Cerebellar cortex (tissue), 1 donor: ENCODE results near the gene SIAH1.
"Not testable (repeated sequence)": the region's sequence is repeated elsewhere in the genome, so short reads cannot be mapped to it uniquely, and the experiment has no call there.

Source experiments
- DNase-seq: peaks from one replicate; pipeline ENCODE4 v3.0.0-alpha.2; 2015; ENCODE audit warnings: low spot score

Gene SIAH1

GRCh38 chr16:48332978-48333377, 52.2 kb downstream of the SIAH1 start:
- no peak for DNase-seq

GRCh38 chr16:48330841-48331192, 54.4 kb downstream of the SIAH1 start:
- peak; percentile 73 for DNase-seq

- no peak for DNase-seq
Measured at GRCh38 chr16:48330189-48330840, 54.9 kb downstream of the SIAH1 start.

GRCh38 chr16:48329138-48329537, 56.1 kb downstream of the SIAH1 start:
- no peak for DNase-seq

- no peak for DNase-seq
Measured at GRCh38 chr16:48326915-48327314, 58.3 kb downstream of the SIAH1 start.

- no peak for DNase-seq
Measured at GRCh38 chr16:48323783-48324775, 61.1 kb downstream of the SIAH1 start.

GRCh38 chr16:48321317-48322036, 63.7 kb downstream of the SIAH1 start:
- no peak for DNase-seq

- DNase-seq = no peak
Measured at GRCh38 chr16:48318630-48319029, 66.6 kb downstream of the SIAH1 start.

- no peak for DNase-seq
Measured at GRCh38 chr16:48317614-48318315, 67.4 kb downstream of the SIAH1 start.

- DNase-seq = no peak
Measured at GRCh38 chr16:48317026-48317425, 68.2 kb downstream of the SIAH1 start.

- not testable (repeated sequence) for DNase-seq
Measured at GRCh38 chr16:48313905-48314304, 71.3 kb downstream of the SIAH1 start.

- DNase-seq = no peak
Measured at GRCh38 chr16:48310908-48311641, 74.1 kb downstream of the SIAH1 start.
